ENCODE measurements around the gene INTS1.

The INTS1 gene

GRCh38 chr7:1431226-1431625 lies 73.0 kb downstream of the INTS1 start:
- no peak for DNase-seq (ENCODE audit: low read depth)
- no peak overlapping the region for H3K4me3 ChIP-seq (ENCODE audit: low read length)
- TF ChIP-seq CTCF (conservative IDR thresholded peaks at IDR 0.05; ENCODE audit: low read depth, low read length) = no peak

GRCh38 chr7:1430056-1430845 lies 73.9 kb downstream of the INTS1 start:
- TF ChIP-seq CTCF (conservative IDR thresholded peaks at IDR 0.05; ENCODE audit: low read depth, low read length) = no peak
- DNase-seq (ENCODE audit: low read depth) = no peak
- no peak overlapping the region for H3K4me3 ChIP-seq (ENCODE audit: low read length)

- no peak overlapping the region for H3K4me3 ChIP-seq (ENCODE audit: low read length)
- DNase-seq (ENCODE audit: low read depth) = no peak
- TF ChIP-seq CTCF (conservative IDR thresholded peaks at IDR 0.05; ENCODE audit: low read depth, low read length) = no peak
Measured at GRCh38 chr7:1428941-1429501, 75.2 kb downstream of the INTS1 start.

GRCh38 chr7:1427064-1427657 lies 77.0 kb downstream of the INTS1 start:
- no peak overlapping the region for H3K4me3 ChIP-seq (ENCODE audit: low read length)
- no peak for DNase-seq (ENCODE audit: low read depth)
- no peak for TF ChIP-seq CTCF (conservative IDR thresholded peaks at IDR 0.05; ENCODE audit: low read depth, low read length)

- no peak for TF ChIP-seq CTCF (conservative IDR thresholded peaks at IDR 0.05; ENCODE audit: low read depth, low read length)
- no peak for DNase-seq (ENCODE audit: low read depth)
- H3K4me3 ChIP-seq (ENCODE audit: low read length) = no peak overlapping the region
Measured at GRCh38 chr7:1426474-1426873, 77.7 kb downstream of the INTS1 start.

- no peak overlapping the region for H3K4me3 ChIP-seq (ENCODE audit: low read length)
- no peak for DNase-seq (ENCODE audit: low read depth)
Measured at GRCh38 chr7:1425292-1426136, 78.7 kb downstream of the INTS1 start.

More at GRCh38 chr7:1425292-1426136, 78.7 kb downstream of the INTS1 start:
- no peak for TF ChIP-seq CTCF (conservative IDR thresholded peaks at IDR 0.05; ENCODE audit: low read depth, low read length)

Data from retinal pigment epithelial cell (primary cell).